Smooth muscle cell of the brain vasculature (primary cell): Measurements from ENCODE around the gene WDR59.
"Not testable (repeated sequence)": the region's sequence is repeated elsewhere in the genome, so short reads cannot be mapped to it uniquely, and the experiment has no call there.

Experiments used
- DNase-seq: peaks from one replicate; pipeline ENCODE4 v3.0.0-alpha.2; 2012; ENCODE audit warnings: low read depth, low spot score

The WDR59 gene

DNA sequence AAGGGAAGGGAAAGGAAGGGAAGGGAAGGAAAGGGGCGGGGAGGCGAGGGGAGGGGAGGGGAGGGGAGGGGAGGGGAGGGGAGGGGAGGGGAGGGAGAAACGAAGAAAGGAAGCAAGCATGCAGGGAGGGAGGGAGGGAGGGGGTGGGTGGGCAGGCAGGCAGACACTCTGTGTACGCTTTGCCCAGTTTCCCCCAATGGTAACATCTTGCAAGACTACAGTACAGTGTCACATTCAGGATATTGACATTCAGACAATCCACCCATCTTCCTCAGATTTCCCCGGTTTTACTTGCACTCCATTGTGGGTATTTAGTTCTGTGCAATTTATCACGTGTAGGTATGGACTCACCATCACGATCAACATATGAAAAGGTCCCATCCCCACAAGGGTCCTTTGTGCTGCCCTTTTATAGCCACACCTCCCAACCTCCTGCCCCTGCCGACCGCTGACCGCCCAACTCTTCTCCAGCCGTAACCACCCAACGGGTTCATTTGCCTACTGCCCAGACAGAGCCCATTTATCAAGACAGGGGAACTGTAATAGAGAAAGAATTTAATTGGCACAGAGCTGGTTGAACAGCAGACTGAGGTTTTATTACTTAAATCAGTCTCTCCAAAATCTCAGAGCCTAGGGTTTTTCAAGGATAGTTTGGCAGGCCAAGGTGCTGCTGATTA lies 118.9 kb downstream of the WDR59 start:
- no peak for DNase-seq

DNA sequence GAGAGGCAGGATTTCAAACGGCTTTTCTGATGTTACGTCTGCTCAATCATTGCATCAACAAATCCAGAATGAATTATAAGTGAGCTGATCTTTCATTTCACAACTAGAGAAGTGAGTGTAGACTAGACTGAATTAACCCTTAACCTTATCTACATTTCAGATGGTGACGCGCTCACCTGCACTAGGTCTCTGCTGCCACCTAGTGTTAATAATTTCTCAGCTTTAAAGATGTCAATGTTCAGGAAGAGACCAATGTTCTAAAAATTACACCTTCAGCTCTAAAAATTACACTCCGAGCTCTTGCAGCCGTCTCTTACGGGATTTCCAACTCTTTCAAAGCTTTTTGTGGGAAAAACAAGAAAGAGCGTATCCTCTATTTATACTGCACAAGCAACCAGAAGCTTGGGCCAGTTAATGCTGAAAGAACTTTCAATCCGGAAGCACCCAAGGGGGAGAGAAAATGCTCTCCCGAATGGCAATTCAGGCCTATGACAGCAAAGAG lies 122.1 kb downstream of the WDR59 start:
- DNase-seq, result peak; percentile 9

DNA sequence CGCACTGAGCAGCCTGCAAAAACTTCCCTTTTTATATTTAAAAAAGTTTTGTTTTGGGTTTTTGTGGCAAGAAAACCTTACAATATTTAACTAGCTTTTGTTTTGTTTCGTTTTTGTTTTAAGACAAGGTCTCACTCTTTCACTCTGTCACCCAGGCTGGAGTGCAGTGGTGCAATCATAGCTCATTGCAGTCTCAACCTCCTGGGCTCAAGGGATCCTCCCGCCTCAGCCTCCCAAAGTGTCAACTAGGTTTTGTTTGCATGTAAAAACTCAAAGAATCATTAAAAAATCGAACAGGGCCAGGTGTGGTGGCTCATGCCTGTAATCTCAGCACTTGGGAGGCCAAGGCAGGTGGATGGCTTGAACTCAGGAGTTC lies 132.4 kb downstream of the WDR59 start:
- DNase-seq, result no peak

DNA sequence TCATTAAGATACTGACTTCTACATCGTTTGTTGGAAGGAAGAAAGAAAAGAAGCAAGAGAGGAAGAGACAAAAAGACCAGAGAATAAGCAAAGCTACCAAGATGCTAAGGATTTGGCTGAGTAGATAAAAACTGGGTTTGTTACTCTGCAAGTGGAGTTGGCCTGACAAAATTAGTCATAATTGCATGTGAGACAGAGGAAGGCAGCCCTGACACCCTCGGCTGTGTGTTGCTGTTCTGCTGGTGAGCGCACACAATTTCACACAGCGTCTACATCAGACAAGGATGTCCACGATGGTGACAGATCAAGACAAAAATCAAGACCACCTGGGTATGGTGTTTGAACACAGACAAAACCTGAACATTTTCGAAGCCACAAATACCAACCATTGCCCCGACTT lies 134.9 kb downstream of the WDR59 start:
- no peak for DNase-seq

DNA sequence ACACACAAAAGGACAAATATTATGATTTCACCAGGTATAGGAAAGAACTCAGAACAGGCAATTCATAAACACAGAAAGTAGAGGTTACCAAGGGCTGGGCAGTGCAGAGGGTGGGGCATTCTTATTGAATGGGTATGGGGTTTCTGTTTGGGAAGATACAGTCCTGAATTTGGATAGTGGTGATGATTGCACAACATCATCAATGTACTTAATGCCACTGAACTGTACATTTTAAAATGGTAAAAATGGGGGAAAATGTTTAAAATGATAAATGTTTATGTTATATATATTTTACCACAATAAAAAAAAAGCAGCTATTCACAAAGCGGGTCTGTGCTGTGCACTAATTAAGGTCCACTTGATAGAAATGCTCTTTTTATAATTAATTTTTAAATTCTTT lies 137.7 kb downstream of the WDR59 start:
- no peak for DNase-seq

- no peak for DNase-seq
These were observed 138.2 kb downstream of the WDR59 start for GRCh38 chr16:74846714-74847113.

GRCh38 chr16:74844041-74844980 lies 140.6 kb downstream of the WDR59 start:
- no peak for DNase-seq

DNA sequence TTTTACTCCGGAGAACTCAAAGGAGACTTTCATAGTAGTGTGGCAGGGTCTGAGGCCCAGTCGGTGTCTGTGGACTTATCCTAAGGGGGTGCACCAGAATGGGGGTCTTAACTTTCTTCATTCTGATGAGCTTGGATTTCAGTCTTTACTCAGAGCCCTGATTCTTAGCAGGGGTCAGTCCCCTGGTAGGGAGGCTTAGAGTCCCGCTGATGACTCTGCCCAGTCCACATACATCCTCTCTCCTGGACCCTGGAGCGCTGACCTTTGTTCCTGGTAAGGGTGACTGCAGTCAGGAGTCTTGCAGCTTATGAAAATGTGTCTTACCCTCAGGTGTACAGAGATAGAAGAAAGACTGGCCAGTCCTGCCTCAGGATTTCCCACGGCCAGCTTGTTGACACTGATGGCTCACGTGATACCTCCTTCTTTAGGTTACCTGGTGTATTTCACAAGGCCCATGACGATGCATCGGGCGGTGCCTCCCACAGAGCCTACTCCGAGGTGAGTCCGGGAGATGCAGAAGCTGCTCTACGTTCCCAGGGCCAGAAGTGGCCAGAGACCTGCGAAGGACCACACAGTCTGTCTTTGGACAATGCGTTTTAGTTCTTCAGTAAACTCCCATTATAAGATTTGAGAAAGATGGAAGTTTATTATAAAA lies 141.4 kb downstream of the WDR59 start:
- DNase-seq, result not testable (repeated sequence)

- DNase-seq, result no peak
These were observed 142.5 kb downstream of the WDR59 start for GRCh38 chr16:74842413-74842812.

- no peak for DNase-seq
These were observed 143.0 kb downstream of the WDR59 start for GRCh38 chr16:74841904-74842303.

DNA sequence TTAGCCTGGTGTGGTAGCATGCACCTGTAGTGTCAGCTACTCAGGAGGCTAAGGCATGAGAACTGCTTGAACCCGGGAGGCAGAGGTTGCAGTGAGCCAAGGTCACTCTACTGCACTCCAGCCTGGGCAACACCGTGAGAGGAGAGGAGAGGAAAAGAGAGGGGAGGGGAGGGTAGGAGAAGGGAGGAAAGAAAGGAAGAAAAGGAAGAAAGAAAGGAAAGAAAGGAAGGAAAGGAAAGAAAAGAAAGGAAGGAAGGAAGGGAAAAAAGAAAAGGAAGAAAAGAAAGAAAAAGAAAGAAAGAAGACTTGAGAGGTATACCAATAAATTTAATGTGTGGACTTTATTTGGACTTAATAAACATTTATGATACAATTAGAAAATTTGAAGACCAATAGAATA lies 143.5 kb downstream of the WDR59 start:
- no peak for DNase-seq

GRCh38 chr16:74837056-74837455 lies 147.9 kb downstream of the WDR59 start:
- no peak for DNase-seq

DNA sequence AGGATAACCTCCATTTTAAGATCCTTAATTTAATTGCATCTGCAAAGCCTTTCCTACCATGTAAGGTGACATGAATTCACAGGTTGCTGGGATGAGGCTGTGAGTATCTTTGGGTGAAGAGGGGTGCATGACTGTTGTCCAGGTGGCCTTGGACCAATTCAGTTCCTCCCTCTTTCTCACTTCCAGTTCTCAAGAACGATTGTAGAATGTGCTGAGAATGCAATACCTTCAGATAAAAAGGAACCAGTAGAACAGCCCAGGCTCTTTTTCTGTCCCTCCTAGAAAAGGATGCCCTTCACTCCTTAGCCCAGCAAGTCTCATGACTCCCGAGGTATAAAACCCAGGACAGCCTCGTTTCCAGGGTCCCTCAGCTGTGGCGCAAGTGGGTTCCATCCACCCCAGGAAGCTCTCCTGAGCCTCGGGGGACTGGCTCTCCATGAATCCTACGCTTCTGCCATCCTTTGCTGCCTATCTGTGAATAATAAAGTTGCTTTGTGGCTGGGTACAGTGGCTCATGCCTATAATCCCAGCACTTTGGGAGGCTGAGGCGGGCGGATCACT lies 148.7 kb downstream of the WDR59 start:
- no peak for DNase-seq

DNA sequence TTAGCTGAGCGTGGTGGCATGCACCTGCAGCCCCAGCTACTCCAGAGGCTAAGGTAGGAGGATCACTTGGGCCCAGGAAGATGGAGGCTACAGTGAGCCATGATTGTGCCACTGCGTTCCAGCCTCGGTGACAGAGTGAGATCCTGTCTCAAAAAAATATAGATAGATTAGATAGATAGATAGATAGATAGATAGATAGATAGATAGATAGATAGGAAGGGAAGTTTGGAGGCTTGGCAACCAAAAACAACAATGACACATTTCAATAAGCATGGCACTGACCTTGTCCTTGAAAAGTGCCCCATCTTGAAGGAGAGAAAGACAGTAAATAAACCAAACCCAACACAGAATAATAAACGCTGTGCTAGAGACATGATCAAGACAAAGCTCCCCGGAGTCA lies 152.7 kb downstream of the WDR59 start:
- DNase-seq, result no peak

- no peak for DNase-seq
These were observed 153.5 kb downstream of the WDR59 start for GRCh38 chr16:74831467-74831866.

GRCh38 chr16:74830648-74831047 lies 154.3 kb downstream of the WDR59 start:
- no peak for DNase-seq

DNA sequence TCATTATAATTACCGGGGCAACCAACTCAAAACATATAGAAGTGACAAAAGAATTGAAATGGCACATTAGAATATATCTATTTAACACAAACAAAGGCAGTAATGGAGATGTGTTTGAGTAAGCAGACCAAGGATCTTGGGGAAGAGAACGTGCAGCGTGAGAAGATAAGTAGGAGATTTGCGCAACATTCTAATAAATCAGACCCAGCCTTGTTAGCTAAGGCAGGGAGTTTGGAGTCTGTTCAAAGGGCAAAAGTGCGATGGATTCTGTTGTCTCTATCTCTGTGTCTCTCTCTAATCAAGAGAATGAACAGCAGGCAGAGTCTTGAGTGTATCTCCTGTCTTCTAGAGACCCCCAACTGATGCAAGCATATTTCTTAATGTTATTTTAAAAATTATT lies 155.3 kb downstream of the WDR59 start:
- DNase-seq, result no peak

GRCh38 chr16:74825941-74826340 lies 159.0 kb downstream of the WDR59 start:
- no peak for DNase-seq

GRCh38 chr16:74825016-74825415 lies 159.9 kb downstream of the WDR59 start:
- DNase-seq, result no peak
